GM12891 (cell line): Measurements from ENCODE around the gene ALOX12B.

Source experiments
- PAX5 ChIP-seq: IDR thresholded peaks from 2 replicates; pipeline ENCODE4 v1.6.1; 2011; ENCODE audit warnings: low read length, moderate library complexity, mild to moderate bottlenecking; ENCODE audit not compliant: insufficient read depth, severe bottlenecking
- POLR2A ChIP-seq: IDR thresholded peaks from 2 replicates; pipeline ENCODE4 v1.6.1; 2011; ENCODE audit warnings: low read depth, low read length, control low read depth
- POLR2AphosphoS5 ChIP-seq: IDR thresholded peaks from 2 replicates; pipeline ENCODE4 v1.6.1; 2011; ENCODE audit warnings: low read depth, low read length, control low read depth
- SPI1 ChIP-seq: IDR thresholded peaks from 2 replicates; pipeline ENCODE4 v1.6.1; 2011; ENCODE audit warnings: low read depth, low read length, control low read depth
- TAF1 ChIP-seq: IDR thresholded peaks from 2 replicates; pipeline ENCODE4 v1.6.1; 2011; ENCODE audit warnings: low read depth, low read length, control low read depth

- no peak for TF ChIP-seq POLR2A
- TF ChIP-seq TAF1: no peak
- TF ChIP-seq POLR2AphosphoS5: no peak
- TF ChIP-seq SPI1: no peak
- no peak for TF ChIP-seq PAX5
Measured at GRCh38 chr17:8041979-8042378, 45.5 kb downstream of the ALOX12B start.
